K562 (cell line): ENCODE measurements around the gene GALNS. TPM values are rescaled to one million over a fixed set of nuclear protein-coding genes. Genes with fewer than 3 reads are reported as not detected.

Experiments used
- ATAC-seq: fragments of 200-7000 bp; cut with Tn5 transposase; 3 replicates; pipeline ENCODE4 v1.9.1; 2020; ENCODE audit warnings: moderate library complexity
- BruUV-seq: library from RNA; stranded (reverse); fragments of 400-500 nt; replicated peaks from 2 replicates; lab custom pipeline; 2021; lab: Mats Ljungman, UMichigan
- CTCF ChIA-PET: fragments of 300-600 bp; formaldehyde crosslinking; extraction: SDS; loops from one replicate; lab custom pipeline; 2021; ENCODE audit warnings: low intra/inter-chr PET ratio; lab: Yijun Ruan, JAX
- POLR2A ChIA-PET: fragments of 300-600, 350-650 bp; sonication (Branson Sonifier 250); formaldehyde crosslinking; extraction: SDS; loops from one replicate; lab custom pipeline; 2021; ENCODE audit warnings: antibody characterized with exemption, inconsistent platforms; lab: Yijun Ruan, JAX
- DNase-seq, 4 experiments: peaks; one replicate each; pipeline versions ENCODE4 v3.0.0 to v3.0.0-alpha.2; 2011 to 2018; ENCODE audit warnings: low spot score in 3 of 4, mixed read lengths in 3 of 4; ENCODE audit errors: extremely low read depth in 1 of 4
- FAIRE-seq: peaks from 2 replicates; lab custom pipeline; 2011; peaks lifted over from hg19 to GRCh38; lab: Jason Lieb, UNC
- H2AFZ ChIP-seq: 2 replicates; pipeline ENCODE4 v1.6.0; 2011; ENCODE audit warnings: low read depth, low read length, control low read depth, inconsistent platforms
- H3K27ac ChIP-seq: fragments of 200-600 bp; 3 replicates; pipeline ENCODE4 v1.8.0; 2011; ENCODE audit warnings: low read depth, mild to moderate bottlenecking, control low read depth, inconsistent platforms, low read length, moderate library complexity, mixed read lengths; ENCODE audit errors: extremely low read depth
- H3K27me3 ChIP-seq, 2 experiments: fragments of 300-600 bp in 1 of 2; 2 replicates in 1 of 2; 3 replicates in 1 of 2; pipeline versions ENCODE4 v1.6.0 to v1.8.0; 2011; ENCODE audit warnings: inconsistent platforms in 2 of 2, low read length in 2 of 2, mild to moderate bottlenecking in 1 of 2, mixed read lengths in 1 of 2, moderate library complexity in 1 of 2; ENCODE audit not compliant: control insufficient read depth in 2 of 2, insufficient read depth in 2 of 2
- H3K36me3 ChIP-seq: fragments of 300-600 bp; 3 replicates; pipeline ENCODE4 v1.8.0; 2011; ENCODE audit warnings: mild to moderate bottlenecking, low read length, inconsistent platforms; ENCODE audit not compliant: control insufficient read depth, insufficient read depth
- H3K4me1 ChIP-seq, 2 experiments: fragments of 200-600 bp in 1 of 2; replicated peaks in 1 of 2; 2 replicates in 1 of 2; 3 replicates in 1 of 2; pipeline versions ENCODE4 v1.5.1 to v1.8.0; 2011; ENCODE audit warnings: inconsistent platforms in 2 of 2, low read length in 2 of 2, mild to moderate bottlenecking in 1 of 2, mixed read lengths in 1 of 2, moderate library complexity in 1 of 2; ENCODE audit not compliant: control insufficient read depth in 2 of 2, insufficient read depth in 2 of 2
- H3K4me2 ChIP-seq: 2 replicates; pipeline ENCODE4 v1.6.1; 2011; ENCODE audit warnings: low read length, control low read depth, inconsistent platforms, mixed read lengths; ENCODE audit not compliant: insufficient read depth
- H3K4me3 ChIP-seq: fragments of 200-600 bp; sonication (generic), shearing (Covaris generic); 2 replicates; pipeline ENCODE4 v1.5.1; 2016; ENCODE audit warnings: control low read depth, inconsistent platforms
- H3K79me2 ChIP-seq: fragments of 200-600 bp; 3 replicates; pipeline ENCODE4 v1.8.0; 2011; ENCODE audit warnings: low read length, inconsistent platforms; ENCODE audit not compliant: control insufficient read depth, insufficient read depth
- H3K9ac ChIP-seq, 2 experiments: 2 replicates each; pipeline versions ENCODE4 v1.6.0 to v1.6.1; 2011; ENCODE audit warnings: low read depth in 2 of 2, low read length in 2 of 2, control low read depth in 1 of 2, inconsistent platforms in 1 of 2, mild to moderate bottlenecking in 1 of 2, mixed read lengths in 1 of 2; ENCODE audit not compliant: insufficient read depth in 1 of 2
- H3K9me1 ChIP-seq: one replicate; pipeline ENCODE4 v1.6.0; 2011; ENCODE audit warnings: inconsistent platforms, mild to moderate bottlenecking, low read length, moderate library complexity; ENCODE audit not compliant: control insufficient read depth, insufficient read depth
- H3K9me3 ChIP-seq: replicated peaks from 2 replicates; pipeline ENCODE4 v1.5.1; 2011; ENCODE audit warnings: low read depth, low read length, inconsistent platforms; ENCODE audit not compliant: control insufficient read depth, insufficient read depth
- H4K20me1 ChIP-seq: replicated peaks from 2 replicates; pipeline ENCODE4 v1.6.1; 2011; ENCODE audit warnings: low read length, inconsistent platforms, mixed read lengths; ENCODE audit not compliant: control insufficient read depth, insufficient read depth
- FOXK1 ChIP-seq: sonication (generic); formaldehyde crosslinking; IDR thresholded peaks from 2 replicates; pipeline ENCODE4 v1.8.0; 2022; ENCODE audit warnings: missing genetic modification reagents, mild to moderate bottlenecking, borderline replicate concordance
- NR1H2 ChIP-seq: sonication (generic); formaldehyde crosslinking; IDR thresholded peaks from 2 replicates; pipeline ENCODE4 v1.4.0; 2020; ENCODE audit warnings: mild to moderate bottlenecking, missing genetic modification reagents
- PTRF ChIP-seq: fragments of 450-650 bp; IDR thresholded peaks from 2 replicates; pipeline ENCODE4 v1.6.1; 2016; ENCODE audit warnings: mild to moderate bottlenecking, missing genetic modification characterization, missing compliant biosample characterization
- SPI1 ChIP-seq: IDR thresholded peaks from 2 replicates; pipeline ENCODE4 v1.6.1; 2011; ENCODE audit warnings: low read depth, low read length, control low read depth, borderline replicate concordance
- ZBTB8A ChIP-seq: fragments of 450-650 bp; IDR thresholded peaks from 2 replicates; pipeline ENCODE4 v1.6.1; 2018; ENCODE audit warnings: mild to moderate bottlenecking, moderate library complexity; ENCODE audit not compliant: partially characterized antibody
- ZNF263 ChIP-seq: sonication (generic); formaldehyde crosslinking; IDR thresholded peaks from 2 replicates; pipeline ENCODE4 v1.8.0; 2022; ENCODE audit warnings: mild to moderate bottlenecking, missing genetic modification reagents, borderline replicate concordance
- WGBS: fragments of 100-300 bp; shearing (Covaris generic); methylation state at CpG from one replicate; pipeline ENCODE4 v1.1.6; 2016; ENCODE audit warnings: low coverage, mixed read lengths; ENCODE audit not compliant: insufficient coverage; ENCODE audit errors: missing lambda C conversion rate; 5-methylcytosine and 5-hydroxymethylcytosine counted together
- in situ Hi-C: fragments of 300-500 bp; cut with MboI; formaldehyde crosslinking; loops from 4 replicates; pipeline ENCODE4 v1.15.0; 2018; ENCODE audit warnings: inconsistent platforms, mixed read lengths
- intact Hi-C: fragments of 100-400 bp; cut with micrococcal nuclease; formaldehyde crosslinking; loops from 2 replicates; pipeline ENCODE4 v1.14.2; 2022
- polyA plus RNA-seq, 8 experiments: library from polyadenylated mRNA; depleted of rRNA in 4 of 8; stranded (reverse) in 5 of 8; unstranded in 3 of 8; fragments of >200 nt; fragmentation: Nextera tagmentation in 2 of 8; fragmentation: Illumina TruSeq in 1 of 8; extraction: Ambion mirVana in 2 of 8; extraction: Trizol in 1 of 8; gene quantifications; 2 replicates each; pipeline versions ENCODE4 v1.2.1 to v1.2.3, GENCODE V29; 2011 to 2014; ENCODE audit warnings: inconsistent platforms in 1 of 8, missing spikeins in 1 of 8
- total RNA-seq, 7 experiments: library from RNA; depleted of rRNA in 6 of 7; stranded (reverse); fragments of >200 nt in 6 of 7; fragmentation: Illumina TruSeq in 2 of 7; extraction: Trizol in 2 of 7; gene quantifications; 2 replicates each; pipeline versions ENCODE4 v1.2.1 to v1.2.3, GENCODE V29; 2011 to 2021; ENCODE audit warnings: low replicate concordance in 1 of 7

Gene GALNS
- total and polyA plus RNA-seq, 9 of the 15 experiments (the other 6 are each of a cell fraction or from before 2014, with no cell fraction given), result 0.38 to 13.2 (median 4.3) TPM

DNA sequence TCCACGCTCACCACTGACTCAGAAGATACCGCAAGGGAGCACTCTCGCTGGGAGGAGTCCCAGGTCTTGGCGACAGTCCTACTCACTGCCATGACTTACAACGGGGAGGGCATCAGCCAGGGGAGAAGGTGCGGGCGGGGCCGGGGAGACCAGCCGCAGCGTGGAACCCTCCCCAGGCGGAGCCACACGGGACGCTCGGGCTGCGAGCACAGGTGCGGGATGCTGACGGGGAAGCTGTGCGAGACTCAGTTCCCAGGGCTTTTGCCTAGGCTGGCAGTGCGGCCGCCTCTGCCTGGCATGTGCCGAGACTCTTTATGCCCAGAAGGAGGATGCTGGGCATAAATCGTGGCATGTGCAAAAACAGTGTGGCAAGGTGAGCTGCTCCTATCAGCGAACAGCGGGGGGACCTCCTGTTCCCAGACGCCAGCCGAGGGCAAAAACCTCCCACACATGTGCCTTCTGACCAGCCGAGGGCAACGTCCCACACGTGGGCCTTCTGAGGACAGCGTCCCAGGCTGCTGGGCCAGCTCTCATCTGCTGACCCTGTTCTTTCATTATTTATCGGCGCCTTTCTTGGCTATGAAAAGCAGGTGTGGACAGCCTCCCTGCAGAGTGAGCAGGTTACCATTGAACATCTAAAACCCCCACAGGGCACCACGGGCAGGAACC is 6.1 kb downstream of the GALNS start:
- H4K20me1 ChIP-seq, result no peaks in the 10 kb centered on the region; the same call in 1 of the 2 replicates

DNA sequence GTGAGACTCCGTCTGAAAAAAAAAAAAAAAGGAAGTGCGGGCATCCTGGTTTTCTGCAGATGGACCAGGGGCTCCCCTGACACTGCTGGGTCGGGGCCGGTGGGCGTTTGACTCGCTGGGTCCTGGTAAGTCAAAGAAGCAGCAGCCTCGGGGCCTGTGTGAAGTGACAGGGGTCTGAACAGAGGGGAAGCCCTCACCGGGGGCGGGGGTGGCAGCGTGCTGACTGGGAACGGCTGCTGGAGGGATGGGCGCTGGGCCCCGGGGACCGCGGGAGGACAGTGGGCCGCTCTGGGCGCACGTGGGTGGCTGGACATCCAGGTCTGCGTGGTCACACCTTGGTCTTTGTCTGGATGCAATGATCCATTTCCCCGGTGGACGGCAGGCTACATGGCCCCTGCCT is 8.2 kb downstream of the GALNS start:
- no peak for DNase-seq
- Histone ChIP-seq H3K27me3 (no peaks in the 10 kb centered on the region), H3K36me3 (no peaks in the 10 kb centered on the region), H3K9me1 (no peaks in the 10 kb centered on the region), H3K27ac (no peak overlapping the region), H3K4me3 (no peak overlapping the region), H3K79me2 (no peaks in the 10 kb centered on the region), H3K9ac (peak overlapping the region in 1 of 2 experiments; percentile 52; a peak in 1 of 4 replicates), H4K20me1 (no peaks in the 10 kb centered on the region), H3K4me2 (no peak overlapping the region), H2AFZ (no peak overlapping the region), H3K9me3 (no peaks in the 10 kb centered on the region), H3K4me1 (peaks cover 0 to 25% of the 10 kb centered on the region in 2 experiments; a peak in 3 of 5 replicates)
- intact Hi-C loops (no loop called here), in situ Hi-C loops (no loop called here)
- FAIRE-seq, result no peak
- no TSS peak for BruUV-seq
- 0 out of 2 replicates have a peak, but pooled peaks have one; percentile 21 for TF ChIP-seq SPI1
- no peak for TF ChIP-seq PTRF (tag)
- no peak for TF ChIP-seq FOXK1 (CRISPR knock-in tag)
- ATAC-seq, result no peak
- ChIA-PET POLR2A (no interaction called here), CTCF (interaction anchor here (0.6 kb wide), 1 partner anchor 187 kb away, joined by 3 read pairs; no protein-coding TSS in a partner anchor)
- 77% methylated on average over 14 of the region's 21 CpGs for WGBS

More for the DNA sequence above, 6.1 kb downstream of the GALNS start:
- no peak overlapping the region for H3K27ac ChIP-seq
- peaks cover 7% of the 10 kb centered on the region; the same call in 2 of the 3 replicates for H3K36me3 ChIP-seq
- H3K79me2 ChIP-seq, result 0 out of 3 replicates have a peak, but pooled peaks cover under 1% of the 10 kb centered on the region
- intact Hi-C loops (no loop called here), in situ Hi-C loops (no loop called here)
- no peak for FAIRE-seq
- BruUV-seq, result no TSS peak
- ATAC-seq, result no peak
- H3K9ac ChIP-seq, result no peak overlapping the region
- DNase-seq, result no peak
- H2AFZ ChIP-seq, result no peak overlapping the region
- H3K27me3 ChIP-seq, result no peaks in the 10 kb centered on the region
- no peaks in the 10 kb centered on the region for H3K9me3 ChIP-seq
- H3K4me2 ChIP-seq, result no peak overlapping the region
- no peak overlapping the region for H3K4me3 ChIP-seq
- 76% methylated on average over 24 of the region's 33 CpGs for WGBS
- CTCF ChIA-PET, result no interaction called here
- POLR2A ChIA-PET, result no interaction called here
- TF ChIP-seq ZNF263 (CRISPR knock-in tag) (peak; percentile 33; the same call in 1 of the 2 replicates), NR1H2 (no peak), ZBTB8A (no peak)
- peaks cover 4 to 42% of the 10 kb centered on the region in 2 experiments; a peak in 3 of 5 replicates for H3K4me1 ChIP-seq
- peaks cover 6% of the 10 kb centered on the region for H3K9me1 ChIP-seq
